ENCODE results near the gene MVP.

DNA sequence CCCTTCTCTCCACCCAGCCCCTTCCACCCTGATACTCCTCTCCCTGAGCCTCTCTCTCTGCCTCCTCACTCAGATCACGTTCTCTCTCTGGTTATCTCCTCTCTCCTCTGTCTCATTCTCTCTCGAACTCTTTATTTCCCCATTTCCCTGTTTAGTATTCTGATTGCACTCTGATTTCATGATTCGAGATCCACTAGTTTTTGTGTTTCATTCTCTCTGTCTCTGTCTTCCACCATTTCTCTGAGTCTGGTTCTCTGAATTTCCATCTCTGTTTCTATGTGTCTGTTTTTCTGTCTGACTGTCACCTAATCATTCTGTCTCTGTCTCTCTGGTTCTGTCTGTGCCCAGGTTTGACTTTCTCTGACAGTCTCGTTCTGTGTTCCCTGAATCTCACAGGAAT lies 77.1 kb downstream of the MVP start:
- TF ChIP-seq, protein P1, sequence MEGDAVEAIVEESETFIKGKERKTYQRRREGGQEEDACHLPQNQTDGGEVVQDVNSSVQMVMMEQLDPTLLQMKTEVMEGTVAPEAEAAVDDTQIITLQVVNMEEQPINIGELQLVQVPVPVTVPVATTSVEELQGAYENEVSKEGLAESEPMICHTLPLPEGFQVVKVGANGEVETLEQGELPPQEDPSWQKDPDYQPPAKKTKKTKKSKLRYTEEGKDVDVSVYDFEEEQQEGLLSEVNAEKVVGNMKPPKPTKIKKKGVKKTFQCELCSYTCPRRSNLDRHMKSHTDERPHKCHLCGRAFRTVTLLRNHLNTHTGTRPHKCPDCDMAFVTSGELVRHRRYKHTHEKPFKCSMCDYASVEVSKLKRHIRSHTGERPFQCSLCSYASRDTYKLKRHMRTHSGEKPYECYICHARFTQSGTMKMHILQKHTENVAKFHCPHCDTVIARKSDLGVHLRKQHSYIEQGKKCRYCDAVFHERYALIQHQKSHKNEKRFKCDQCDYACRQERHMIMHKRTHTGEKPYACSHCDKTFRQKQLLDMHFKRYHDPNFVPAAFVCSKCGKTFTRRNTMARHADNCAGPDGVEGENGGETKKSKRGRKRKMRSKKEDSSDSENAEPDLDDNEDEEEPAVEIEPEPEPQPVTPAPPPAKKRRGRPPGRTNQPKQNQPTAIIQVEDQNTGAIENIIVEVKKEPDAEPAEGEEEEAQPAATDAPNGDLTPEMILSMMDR (IDR thresholded peaks at IDR 0.05; ENCODE audit: poor library complexity, severe bottlenecking): no peak
- TF ChIP-seq RAD21 (conservative IDR thresholded peaks at IDR 0.05) (no peak), SMC3 (conservative IDR thresholded peaks at IDR 0.05; ENCODE audit: poor library complexity) (no peak), EP300 (conservative IDR thresholded peaks at IDR 0.05; ENCODE audit: poor library complexity, severe bottlenecking) (no peak)
- TF ChIP-seq, protein P2, sequence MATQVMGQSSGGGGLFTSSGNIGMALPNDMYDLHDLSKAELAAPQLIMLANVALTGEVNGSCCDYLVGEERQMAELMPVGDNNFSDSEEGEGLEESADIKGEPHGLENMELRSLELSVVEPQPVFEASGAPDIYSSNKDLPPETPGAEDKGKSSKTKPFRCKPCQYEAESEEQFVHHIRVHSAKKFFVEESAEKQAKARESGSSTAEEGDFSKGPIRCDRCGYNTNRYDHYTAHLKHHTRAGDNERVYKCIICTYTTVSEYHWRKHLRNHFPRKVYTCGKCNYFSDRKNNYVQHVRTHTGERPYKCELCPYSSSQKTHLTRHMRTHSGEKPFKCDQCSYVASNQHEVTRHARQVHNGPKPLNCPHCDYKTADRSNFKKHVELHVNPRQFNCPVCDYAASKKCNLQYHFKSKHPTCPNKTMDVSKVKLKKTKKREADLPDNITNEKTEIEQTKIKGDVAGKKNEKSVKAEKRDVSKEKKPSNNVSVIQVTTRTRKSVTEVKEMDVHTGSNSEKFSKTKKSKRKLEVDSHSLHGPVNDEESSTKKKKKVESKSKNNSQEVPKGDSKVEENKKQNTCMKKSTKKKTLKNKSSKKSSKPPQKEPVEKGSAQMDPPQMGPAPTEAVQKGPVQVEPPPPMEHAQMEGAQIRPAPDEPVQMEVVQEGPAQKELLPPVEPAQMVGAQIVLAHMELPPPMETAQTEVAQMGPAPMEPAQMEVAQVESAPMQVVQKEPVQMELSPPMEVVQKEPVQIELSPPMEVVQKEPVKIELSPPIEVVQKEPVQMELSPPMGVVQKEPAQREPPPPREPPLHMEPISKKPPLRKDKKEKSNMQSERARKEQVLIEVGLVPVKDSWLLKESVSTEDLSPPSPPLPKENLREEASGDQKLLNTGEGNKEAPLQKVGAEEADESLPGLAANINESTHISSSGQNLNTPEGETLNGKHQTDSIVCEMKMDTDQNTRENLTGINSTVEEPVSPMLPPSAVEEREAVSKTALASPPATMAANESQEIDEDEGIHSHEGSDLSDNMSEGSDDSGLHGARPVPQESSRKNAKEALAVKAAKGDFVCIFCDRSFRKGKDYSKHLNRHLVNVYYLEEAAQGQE (IDR thresholded peaks at IDR 0.05; ENCODE audit: borderline replicate concordance): no peak

Measured in neural cell (in vitro differentiated cells).